Neuronal stem cell (in vitro differentiated cells): ENCODE data around the gene METAP1D.
"Not testable (repeated sequence)": the region's sequence is repeated elsewhere in the genome, so short reads cannot be mapped to it uniquely, and the experiment has no call there.

Experiments
- DNase-seq: peaks from one replicate; pipeline ENCODE4 v3.0.0-alpha.2; 2013; ENCODE audit warnings: low spot score
- H2AFZ ChIP-seq: one replicate; pipeline ENCODE4 v1.6.1; 2013; ENCODE audit warnings: mild to moderate bottlenecking, low read length, inconsistent platforms
- H2AK5ac ChIP-seq: 2 replicates; pipeline ENCODE4 v1.6.1; 2013; ENCODE audit warnings: low read depth, mild to moderate bottlenecking, inconsistent platforms, low read length, moderate library complexity, mixed read lengths
- H2BK120ac ChIP-seq: 2 replicates; pipeline ENCODE4 v1.6.1; 2013; ENCODE audit warnings: low read depth, mild to moderate bottlenecking, inconsistent platforms, low read length, moderate library complexity, mixed read lengths
- H2BK12ac ChIP-seq: one replicate; pipeline ENCODE4 v1.6.1; 2013; ENCODE audit warnings: low read length, inconsistent platforms
- H2BK15ac ChIP-seq: 2 replicates; pipeline ENCODE4 v1.6.1; 2013; ENCODE audit warnings: mild to moderate bottlenecking, low read length, inconsistent platforms, mixed read lengths
- H2BK5ac ChIP-seq: one replicate; pipeline ENCODE4 v1.6.1; 2013; ENCODE audit warnings: inconsistent platforms, mild to moderate bottlenecking, low read length, moderate library complexity
- H3K14ac ChIP-seq: one replicate; pipeline ENCODE4 v1.6.1; 2013; ENCODE audit warnings: low read length, inconsistent platforms
- H3K18ac ChIP-seq: 2 replicates; pipeline ENCODE4 v1.6.1; 2013; ENCODE audit warnings: low read length, inconsistent platforms
- H3K23ac ChIP-seq: 2 replicates; pipeline ENCODE4 v1.6.1; 2013; ENCODE audit warnings: low read depth, mild to moderate bottlenecking, mixed read lengths, low read length, inconsistent platforms; ENCODE audit not compliant: poor library complexity
- H3K27ac ChIP-seq: replicated peaks from 3 replicates; pipeline ENCODE4 v1.5.1; 2013; ENCODE audit warnings: low read length, inconsistent platforms
- H3K27me3 ChIP-seq, 3 experiments: 2 replicates each; pipeline ENCODE4 v1.6.1; 2013; ENCODE audit warnings: low read length in 3 of 3, mild to moderate bottlenecking in 2 of 3, inconsistent platforms in 1 of 3, low read depth in 1 of 3, mixed read lengths in 1 of 3, moderate library complexity in 1 of 3; ENCODE audit not compliant: control insufficient read depth in 3 of 3, insufficient read depth in 3 of 3
- H3K36me3 ChIP-seq, 2 donors: replicated peaks in 1 of 2; 2 replicates each; pipeline ENCODE4 v1.6.1; 2013; ENCODE audit warnings: low read length in 2 of 2; ENCODE audit not compliant: control insufficient read depth in 2 of 2, insufficient read depth in 2 of 2
- H3K4ac ChIP-seq: 2 replicates; pipeline ENCODE4 v1.6.1; 2013; ENCODE audit warnings: inconsistent platforms, mild to moderate bottlenecking, low read length, moderate library complexity
- H3K4me1 ChIP-seq, 2 donors: 1 replicate in 1 of 2; 2 replicates in 1 of 2; pipeline ENCODE4 v1.6.1; 2013; ENCODE audit warnings: low read length in 2 of 2, low read depth in 1 of 2; ENCODE audit not compliant: control insufficient read depth in 2 of 2, insufficient read depth in 1 of 2
- H3K4me2 ChIP-seq: one replicate; pipeline ENCODE4 v1.6.1; 2013; ENCODE audit warnings: mild to moderate bottlenecking, low read length, inconsistent platforms; ENCODE audit not compliant: insufficient read depth, poor library complexity, severe bottlenecking
- H3K4me3 ChIP-seq, 2 donors: 2 replicates each; pipeline ENCODE4 v1.5.1; 2013; ENCODE audit warnings: low read length in 2 of 2, mild to moderate bottlenecking in 2 of 2, inconsistent platforms in 1 of 2, moderate library complexity in 1 of 2
- H3K79me1 ChIP-seq: one replicate; pipeline ENCODE4 v1.6.1; 2013; ENCODE audit warnings: low read depth, mild to moderate bottlenecking, inconsistent platforms, low read length, moderate library complexity
- H3K9ac ChIP-seq: one replicate; pipeline ENCODE4 v1.6.1; 2013; ENCODE audit warnings: mild to moderate bottlenecking, low read depth, low read length, inconsistent platforms; ENCODE audit not compliant: poor library complexity
- H3K9me3 ChIP-seq, 2 donors: replicated peaks in 1 of 2; 2 replicates each; pipeline versions ENCODE3 to v1.6.1; 2013; ENCODE audit warnings: low read length in 2 of 2, mild to moderate bottlenecking in 2 of 2, inconsistent platforms in 1 of 2, low read depth in 1 of 2, mixed read lengths in 1 of 2, moderate library complexity in 1 of 2; ENCODE audit not compliant: control insufficient read depth in 2 of 2, insufficient read depth in 1 of 2
- H4K8ac ChIP-seq: one replicate; pipeline ENCODE4 v1.6.1; 2013; ENCODE audit warnings: low read depth, mild to moderate bottlenecking, inconsistent platforms, low read length, moderate library complexity
- H4K91ac ChIP-seq: one replicate; pipeline ENCODE4 v1.6.1; 2013; ENCODE audit warnings: low read length, low read depth, mild to moderate bottlenecking, inconsistent platforms; ENCODE audit not compliant: poor library complexity
- WGBS, 2 donors: extraction: QIAGEN DNeasy Blood & Tissue Kit; methylation state at CpG; one replicate each; pipeline ENCODE4 v1.1.7; 2013; ENCODE audit warnings: missing lambda C conversion rate in 2 of 2, mixed read lengths in 1 of 2; ENCODE audit not compliant: insufficient read length in 2 of 2, insufficient replicate concordance in 1 of 2; ENCODE audit errors: extremely low coverage in 2 of 2; 5-methylcytosine and 5-hydroxymethylcytosine counted together

Gene METAP1D

GRCh38 chr2:171991027-171991426, 8.7 kb upstream of the METAP1D start:
- peaks cover 0 to 2% of the 10 kb centered on the region in 2 donors for H3K36me3 ChIP-seq
- no peak overlapping the region for H2BK5ac ChIP-seq
- no peak overlapping the region for H2AK5ac ChIP-seq
- H3K4ac ChIP-seq = no peak overlapping the region
- H3K27me3 ChIP-seq = no peaks in the 10 kb centered on the region
- H3K9me3 ChIP-seq = no peaks in the 10 kb centered on the region
- no peak overlapping the region for H2AFZ ChIP-seq
- H3K4me2 ChIP-seq = no peak overlapping the region
- H3K4me3 ChIP-seq = no peak overlapping the region
- no peaks in the 10 kb centered on the region for H3K79me1 ChIP-seq
- DNase-seq = no peak
- no peak overlapping the region for H4K91ac ChIP-seq
- no peak overlapping the region for H2BK120ac ChIP-seq
- no peak overlapping the region for H3K18ac ChIP-seq
- H3K9ac ChIP-seq = no peak overlapping the region
- H3K23ac ChIP-seq = no peak overlapping the region
- no peak overlapping the region for H3K14ac ChIP-seq
- H4K8ac ChIP-seq = no peak overlapping the region
- no CpG with 5 or more reads among the region's 4 CpGs for WGBS, 2 donors
- peaks cover 2% of the 10 kb centered on the region in 2 donors for H3K4me1 ChIP-seq
- no peak overlapping the region for H2BK12ac ChIP-seq
- H3K27ac ChIP-seq = no peak overlapping the region
- no peak overlapping the region for H2BK15ac ChIP-seq

DNA sequence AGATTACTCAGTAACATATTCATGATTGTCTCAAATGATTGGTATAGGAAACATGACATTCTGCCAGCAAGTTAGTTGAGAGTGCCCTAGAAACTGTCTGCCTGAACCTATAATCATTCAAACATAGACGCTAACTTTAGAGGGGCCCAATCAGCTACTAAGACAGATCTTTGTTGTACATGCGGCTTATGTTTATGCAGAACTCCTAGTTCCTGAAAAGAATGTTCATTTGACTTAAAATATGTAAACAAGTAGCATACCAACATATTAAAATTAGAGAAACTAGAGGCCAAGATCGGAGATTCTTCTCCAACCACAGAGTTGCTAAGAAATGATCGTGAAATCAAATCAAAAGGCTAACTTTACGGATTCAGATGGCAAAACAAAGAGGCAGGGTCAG, 4.2 kb upstream of the METAP1D start:
- Histone ChIP-seq H2BK15ac (no peak overlapping the region), H3K4ac (no peak overlapping the region), H3K4me2 (no peak overlapping the region), H3K14ac (no peak overlapping the region), H2BK120ac (no peak overlapping the region), H4K8ac (no peak overlapping the region), H2AFZ (peak overlapping the region; percentile 11), H3K4me1 (peaks cover 2 to 5% of the 10 kb centered on the region in 2 donors), H3K4me3 (no peak overlapping the region), H3K27ac (no peak overlapping the region), H2BK12ac (no peak overlapping the region), H3K79me1 (no peaks in the 10 kb centered on the region), H3K27me3 (peaks cover 2 to 17% (median 9%) of the 10 kb centered on the region in 3 experiments), H3K23ac (no peak overlapping the region), H3K9me3 (no peaks in the 10 kb centered on the region), H3K18ac (no peak overlapping the region), H3K9ac (no peak overlapping the region), H3K36me3 (no peaks in the 10 kb centered on the region), H2BK5ac (no peak overlapping the region), H4K91ac (no peak overlapping the region), H2AK5ac (no peak overlapping the region)
- no CpG with 5 or more reads among the region's 5 CpGs for WGBS, 2 donors
- DNase-seq = no peak

DNA sequence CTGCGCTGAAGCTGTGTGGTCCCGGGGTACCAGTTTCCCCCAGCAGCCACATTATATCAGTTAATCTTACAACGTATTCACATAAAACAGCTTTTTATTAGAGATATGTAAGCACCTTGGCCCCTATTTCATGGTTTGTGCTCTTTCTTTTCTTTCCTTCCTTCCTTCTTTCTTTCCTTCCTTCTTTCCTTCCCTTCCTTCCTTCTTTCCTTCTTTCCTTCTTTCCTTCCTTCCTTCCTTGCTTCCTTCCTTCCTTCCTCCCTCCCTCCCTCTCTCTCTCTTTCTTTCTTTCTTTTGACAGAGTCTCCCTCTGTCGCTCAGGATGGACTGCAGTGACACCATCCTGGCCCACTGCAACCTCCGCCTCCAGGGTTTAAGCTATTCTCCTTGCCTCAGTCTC, 3.7 kb upstream of the METAP1D start:
- Histone ChIP-seq H3K23ac (no peak overlapping the region), H3K9ac (no peak overlapping the region), H3K36me3 (no peaks in the 10 kb centered on the region), H2AK5ac (no peak overlapping the region), H3K9me3 (no peaks in the 10 kb centered on the region), H4K8ac (no peak overlapping the region), H4K91ac (no peak overlapping the region), H3K18ac (no peak overlapping the region), H2BK5ac (no peak overlapping the region), H3K4me2 (no peak overlapping the region), H3K4ac (no peak overlapping the region), H3K4me1 (peaks cover 2 to 5% of the 10 kb centered on the region in 2 donors), H3K4me3 (no peak overlapping the region), H2AFZ (peak overlapping the region; percentile 11), H2BK12ac (no peak overlapping the region), H3K14ac (no peak overlapping the region), H3K27ac (no peak overlapping the region), H2BK15ac (no peak overlapping the region), H3K27me3 (peaks cover 2 to 17% (median 9%) of the 10 kb centered on the region in 3 experiments), H2BK120ac (no peak overlapping the region), H3K79me1 (no peaks in the 10 kb centered on the region)
- no peak for DNase-seq
- WGBS, 2 donors = no CpG with 5 or more reads among the region's 5 CpGs

DNA sequence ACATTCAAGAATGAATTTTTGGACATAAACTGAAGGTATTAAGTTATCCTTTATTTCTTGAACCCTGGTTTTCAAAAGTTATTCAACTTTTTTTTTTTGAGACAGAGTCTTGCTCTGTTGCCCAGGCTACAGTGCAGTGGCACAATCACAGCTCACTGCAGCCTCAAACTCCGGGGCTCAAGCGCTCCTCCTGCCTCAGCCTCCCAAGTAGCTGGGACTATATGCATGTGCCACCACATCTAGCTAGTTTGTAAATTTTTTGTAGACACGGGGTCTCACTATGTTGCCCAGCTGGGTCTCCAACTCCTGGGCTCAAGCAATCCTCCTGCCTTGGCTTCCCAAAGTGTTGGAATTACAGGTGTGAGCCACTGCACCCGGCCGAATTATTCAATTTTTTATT, 2.7 kb upstream of the METAP1D start:
- not testable (repeated sequence) for H2BK5ac ChIP-seq, H2BK120ac ChIP-seq, H2AK5ac ChIP-seq, H3K36me3 ChIP-seq, H3K4me2 ChIP-seq, H3K4me1 ChIP-seq, H2AFZ ChIP-seq, H3K4me3 ChIP-seq, DNase-seq, H3K23ac ChIP-seq, H3K27ac ChIP-seq, H2BK12ac ChIP-seq, H4K8ac ChIP-seq, H3K18ac ChIP-seq, H3K4ac ChIP-seq, H3K9me3 ChIP-seq, H2BK15ac ChIP-seq, H3K14ac ChIP-seq, H3K9ac ChIP-seq, H3K79me1 ChIP-seq, H4K91ac ChIP-seq
- peaks cover 2 to 17% (median 9%) of the 10 kb centered on the region in 3 experiments for H3K27me3 ChIP-seq
- no CpG with 5 or more reads among the region's 5 CpGs for WGBS, 2 donors
